ENCODE measurements around the gene PTH2R.

DNA sequence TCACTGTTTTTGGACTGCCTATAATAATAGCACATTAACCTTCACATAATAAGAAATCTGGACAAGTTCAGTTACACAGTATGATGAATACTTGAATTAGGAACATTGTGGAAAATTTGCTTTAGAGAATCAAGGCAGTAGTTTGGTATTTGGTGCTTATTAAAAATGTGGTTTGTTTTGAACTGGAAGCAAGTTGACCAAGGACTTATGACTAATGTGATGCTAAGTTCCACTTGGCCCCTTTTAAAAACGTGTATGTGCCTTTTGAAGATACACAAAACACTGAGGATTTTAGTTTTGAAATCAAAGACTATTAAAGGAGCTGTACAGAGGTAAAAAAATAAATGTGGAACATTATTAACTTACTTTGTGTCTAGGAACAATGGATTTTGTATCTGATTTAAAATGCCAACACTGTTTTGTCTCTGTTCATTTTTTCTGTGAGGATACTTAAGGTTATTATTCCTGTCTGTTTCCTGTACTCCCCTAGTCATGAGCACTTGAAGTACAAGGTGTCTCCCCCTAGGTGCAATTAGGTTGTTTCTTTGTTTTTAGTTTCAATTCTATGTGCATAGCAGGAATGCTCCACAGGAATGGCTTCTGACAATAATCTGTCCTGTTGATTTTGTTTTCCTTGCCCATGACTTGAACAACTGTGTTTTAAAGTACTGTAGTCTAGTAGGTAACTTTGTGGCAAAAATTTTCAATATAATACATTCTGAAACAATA, 49.6 kb upstream of the PTH2R start:
- no peak for TF ChIP-seq RAD21 (IDR thresholded peaks at IDR 0.05; ENCODE audit: low read length)
- TF ChIP-seq EZH2phosphoT487 (IDR thresholded peaks at IDR 0.05; ENCODE audit: borderline replicate concordance, low read depth): no peak
